Measurements from ENCODE around the gene EXOG. TPM values are rescaled to one million over a fixed set of nuclear protein-coding genes. Genes with fewer than 3 reads are reported as not detected.
A peak's percentile ranks its signal among the peaks of the same experiment; 100 is the strongest.

Gene EXOG
- total RNA-seq, 6 experiments from 2014 or later, result 2.7 to 5.3 (median 3.9) TPM

DNA sequence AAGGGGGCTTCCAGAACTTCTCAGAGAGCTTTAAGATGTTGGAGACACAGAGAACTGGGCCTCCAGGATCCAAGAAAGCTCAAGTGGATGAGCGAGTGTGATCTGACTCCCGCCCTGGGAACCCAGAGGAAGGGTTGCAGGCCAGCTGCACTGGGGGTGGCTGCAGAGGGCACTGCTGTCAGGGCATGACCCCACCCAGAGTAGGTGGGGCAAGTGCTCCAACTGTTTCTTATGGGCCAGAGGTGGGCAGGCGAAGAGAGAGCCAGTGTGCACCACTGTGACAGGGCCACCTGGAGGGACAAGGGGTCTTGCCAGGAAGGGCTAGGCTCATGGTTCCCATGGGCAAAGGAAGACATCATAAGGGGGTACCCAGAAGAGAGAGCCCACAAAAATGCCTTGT lies 48.8 kb downstream of the EXOG start:
- Histone ChIP-seq H3K27me3 (no peaks in the 10 kb centered on the region), H3K4me1 (no peaks in the 10 kb centered on the region), H3K36me3 (no peaks in the 10 kb centered on the region), H3K9me3 (no peaks in the 10 kb centered on the region), H3K27ac (no peak overlapping the region), H3K4me3 (no peak overlapping the region)
- DNase-seq, result no peak
- no peak for TF ChIP-seq POLR2A (IDR thresholded peaks at IDR 0.05)
- TF ChIP-seq, protein P1, sequence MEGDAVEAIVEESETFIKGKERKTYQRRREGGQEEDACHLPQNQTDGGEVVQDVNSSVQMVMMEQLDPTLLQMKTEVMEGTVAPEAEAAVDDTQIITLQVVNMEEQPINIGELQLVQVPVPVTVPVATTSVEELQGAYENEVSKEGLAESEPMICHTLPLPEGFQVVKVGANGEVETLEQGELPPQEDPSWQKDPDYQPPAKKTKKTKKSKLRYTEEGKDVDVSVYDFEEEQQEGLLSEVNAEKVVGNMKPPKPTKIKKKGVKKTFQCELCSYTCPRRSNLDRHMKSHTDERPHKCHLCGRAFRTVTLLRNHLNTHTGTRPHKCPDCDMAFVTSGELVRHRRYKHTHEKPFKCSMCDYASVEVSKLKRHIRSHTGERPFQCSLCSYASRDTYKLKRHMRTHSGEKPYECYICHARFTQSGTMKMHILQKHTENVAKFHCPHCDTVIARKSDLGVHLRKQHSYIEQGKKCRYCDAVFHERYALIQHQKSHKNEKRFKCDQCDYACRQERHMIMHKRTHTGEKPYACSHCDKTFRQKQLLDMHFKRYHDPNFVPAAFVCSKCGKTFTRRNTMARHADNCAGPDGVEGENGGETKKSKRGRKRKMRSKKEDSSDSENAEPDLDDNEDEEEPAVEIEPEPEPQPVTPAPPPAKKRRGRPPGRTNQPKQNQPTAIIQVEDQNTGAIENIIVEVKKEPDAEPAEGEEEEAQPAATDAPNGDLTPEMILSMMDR (IDR thresholded peaks at IDR 0.05), result no peak
- intact Hi-C loops (cut with DNase I), result no loop called here
- WGBS (ENCODE audit: insufficient coverage, low coverage, low lambda C conversion rate, missing lambda C conversion rate), result no CpG with 5 or more reads among the region's 3 CpGs
- ATAC-seq, result no peak

DNA sequence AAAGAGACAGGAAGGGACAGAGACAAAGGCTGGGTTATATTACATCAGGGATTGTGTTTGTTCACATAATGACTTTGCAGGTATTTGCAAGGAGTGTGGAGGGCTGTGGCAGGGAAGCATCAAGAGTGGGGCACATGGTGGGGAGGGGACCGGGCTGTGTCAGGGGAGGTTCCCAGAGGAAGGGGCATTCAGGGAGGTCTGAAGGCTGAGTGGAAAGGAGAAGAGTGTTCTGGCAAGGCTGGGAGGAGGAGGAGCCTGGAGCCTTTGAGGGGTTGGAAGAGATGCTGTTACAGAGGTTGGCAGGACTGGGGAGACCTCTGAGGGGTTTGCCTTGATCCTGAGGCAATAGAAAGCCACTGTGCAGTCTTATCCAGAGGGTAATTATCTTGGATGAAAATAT lies 49.4 kb downstream of the EXOG start:
- whole genome bisulfite sequencing (ENCODE audit: insufficient coverage, low coverage, low lambda C conversion rate, missing lambda C conversion rate), result no CpG with 5 or more reads among the region's 1 CpG

GRCh38 chr3:38545983-38546382 lies 49.8 kb downstream of the EXOG start:
- no peak for DNase-seq
- Histone ChIP-seq H3K4me3 (no peak overlapping the region), H3K36me3 (no peaks in the 10 kb centered on the region), H3K27me3 (no peaks in the 10 kb centered on the region), H3K27ac (no peak overlapping the region), H3K4me1 (no peaks in the 10 kb centered on the region), H3K9me3 (no peaks in the 10 kb centered on the region)
- intact Hi-C loops (cut with DNase I), result no loop called here
- 77% methylated on average over 4 of the region's 4 CpGs for WGBS (ENCODE audit: insufficient coverage, low coverage, low lambda C conversion rate, missing lambda C conversion rate)
- no peak for ATAC-seq
- no peak for TF ChIP-seq POLR2A (IDR thresholded peaks at IDR 0.05)
- TF ChIP-seq, protein P1 (IDR thresholded peaks at IDR 0.05), result no peak

More for the DNA sequence above, 49.4 kb downstream of the EXOG start:
- ATAC-seq (no peak), DNase-seq (no peak)
- no peak for TF ChIP-seq POLR2A (IDR thresholded peaks at IDR 0.05)
- TF ChIP-seq, protein P1 (IDR thresholded peaks at IDR 0.05), result no peak
- H3K36me3 ChIP-seq, result no peaks in the 10 kb centered on the region
- no peaks in the 10 kb centered on the region for H3K9me3 ChIP-seq
- intact Hi-C loops (cut with DNase I), result no loop called here
- no peaks in the 10 kb centered on the region for H3K27me3 ChIP-seq
- no peaks in the 10 kb centered on the region for H3K4me1 ChIP-seq
- H3K4me3 ChIP-seq, result no peak overlapping the region
- no peak overlapping the region for H3K27ac ChIP-seq

- Histone ChIP-seq H3K36me3 (no peaks in the 10 kb centered on the region), H3K4me3 (no peak overlapping the region), H3K27me3 (no peaks in the 10 kb centered on the region), H3K4me1 (no peaks in the 10 kb centered on the region), H3K27ac (no peak overlapping the region), H3K9me3 (no peaks in the 10 kb centered on the region)
- intact Hi-C loops (cut with DNase I), result no loop called here
- ATAC-seq, result peak in 1 of 4 donors; percentile 12
- TF ChIP-seq POLR2A (IDR thresholded peaks at IDR 0.05), result no peak
- TF ChIP-seq, protein P1 (IDR thresholded peaks at IDR 0.05), result no peak
- WGBS (ENCODE audit: insufficient coverage, low coverage, low lambda C conversion rate, missing lambda C conversion rate), result 32% methylated on average over 11 of the region's 17 CpGs
- no peak for DNase-seq
Observed at GRCh38 chr3:38548154-38548931, 52.2 kb downstream of the EXOG start.
